Left lobe of liver (tissue), 2 donors: ENCODE results near the gene SEBOX. TPM values are rescaled to one million over a fixed set of nuclear protein-coding genes. Genes with fewer than 3 reads are reported as not detected.

Source experiments
- ATAC-seq: fragments of 200-7000 bp; cut with Tn5 transposase; one replicate; pipeline ENCODE4 v1.9.1; 2020; ENCODE audit warnings: mild to moderate bottlenecking, moderate library complexity
- DNase-seq: peaks from one replicate; pipeline ENCODE4 v3.0.0-alpha.2; 2020; ENCODE audit warnings: low spot score
- total RNA-seq: library from RNA; stranded (reverse); gene quantifications from one replicate; pipeline ENCODE4 v1.2.1, GENCODE V29; 2021
- donor health status: DM: no; HTN: no; CAD: no; lungs with moderate emphysema.
- donor health status: DM: no; HTN: yes; CAD: no.

Gene SEBOX
- total RNA-seq, result not detected

- DNase-seq (peak; percentile 80), ATAC-seq (peak; percentile 55)
These were observed at the start of gene SEBOX for GRCh38 chr17:28364665-28365363. TSS of gene SEBOX (minus strand) at chr17:28365199. CDS start at chr17:28365151, 48 bp downstream.

- DNase-seq, result no peak
- no peak for ATAC-seq
These were observed 48.8 kb upstream of the SEBOX start for GRCh38 chr17:28413804-28414203.

GRCh38 chr17:28412099-28412498 lies 47.1 kb upstream of the SEBOX start:
- no peak for DNase-seq
- no peak for ATAC-seq

GRCh38 chr17:28407974-28408306 lies 42.9 kb upstream of the SEBOX start:
- DNase-seq (no peak), ATAC-seq (no peak)

- DNase-seq (no peak), ATAC-seq (no peak)
These were observed 42.4 kb upstream of the SEBOX start for GRCh38 chr17:28407130-28407973.

- DNase-seq, result no peak
- no peak for ATAC-seq
These were observed 41.4 kb upstream of the SEBOX start for GRCh38 chr17:28406473-28406814.

- DNase-seq, result peak; percentile 81
These were observed 40.9 kb upstream of the SEBOX start, which contains the start of gene SLC46A1 for GRCh38 chr17:28405632-28406472. TSS of gene SLC46A1 (minus strand) at chr17:28406212. CDS start at chr17:28406114, 98 bp downstream.

GRCh38 chr17:28404812-28405570 lies 40.0 kb upstream of the SEBOX start:
- DNase-seq (peak; percentile 95), ATAC-seq (peak; percentile 77)

More at GRCh38 chr17:28405632-28406472, 40.9 kb upstream of the SEBOX start, which contains the start of gene SLC46A1:
- ATAC-seq, result peak; percentile 85

- DNase-seq, result no peak
These were observed 39.4 kb upstream of the SEBOX start for GRCh38 chr17:28404461-28404811.

GRCh38 chr17:28404007-28404406 lies 39.0 kb upstream of the SEBOX start:
- ATAC-seq (no peak), DNase-seq (no peak)

More at GRCh38 chr17:28404461-28404811, 39.4 kb upstream of the SEBOX start:
- ATAC-seq, result no peak

- ATAC-seq (no peak), DNase-seq (no peak)
These were observed 37.8 kb upstream of the SEBOX start for GRCh38 chr17:28402844-28403243.

GRCh38 chr17:28402224-28402630 lies 37.2 kb upstream of the SEBOX start:
- DNase-seq, result no peak
- no peak for ATAC-seq

GRCh38 chr17:28399808-28400207 lies 34.8 kb upstream of the SEBOX start:
- ATAC-seq (no peak), DNase-seq (no peak)

- peak; percentile 81 for ATAC-seq
- peak; percentile 81 for DNase-seq
These were observed 33.4 kb upstream of the SEBOX start for GRCh38 chr17:28398280-28398981.

- DNase-seq (peak; percentile 51), ATAC-seq (peak; percentile 67)
These were observed 32.8 kb upstream of the SEBOX start for GRCh38 chr17:28397687-28398279.

GRCh38 chr17:28397275-28397674 lies 32.3 kb upstream of the SEBOX start:
- no peak for ATAC-seq
- no peak for DNase-seq

GRCh38 chr17:28396635-28397239 lies 31.7 kb upstream of the SEBOX start:
- no peak for DNase-seq
- no peak for ATAC-seq

GRCh38 chr17:28395968-28396367 lies 31.0 kb upstream of the SEBOX start:
- ATAC-seq (no peak), DNase-seq (no peak)

- ATAC-seq, result no peak
- no peak for DNase-seq
These were observed 30.4 kb upstream of the SEBOX start for GRCh38 chr17:28395426-28395825.
